Measurements from ENCODE around the gene LRRC52.

The LRRC52 gene

DNA sequence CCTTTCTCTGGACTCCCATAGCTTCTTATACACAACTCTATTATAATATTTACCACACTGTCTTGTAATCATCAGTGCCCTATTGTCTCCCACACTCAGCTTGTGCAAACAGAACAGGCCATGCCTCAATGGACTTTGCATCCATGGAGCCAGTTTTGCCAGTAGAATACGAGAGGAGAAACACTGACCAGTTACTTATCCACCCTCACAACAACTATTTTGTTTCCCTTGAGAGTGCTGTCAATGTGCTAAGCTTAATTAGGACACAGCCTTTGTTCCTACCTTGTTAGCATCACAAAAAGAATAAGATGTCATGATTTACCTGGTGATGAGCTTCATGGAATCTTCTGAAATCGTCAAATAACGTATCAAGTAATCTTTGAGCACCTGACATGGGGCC lies 18.1 kb upstream of the LRRC52 start:
- ATAC-seq, result no peak
- DNase-seq, result no peak
- Mint-ChIP-seq H3K36me3 (ENCODE audit: low read depth) (no peaks in the 10 kb centered on the region), H3K27ac (no peak overlapping the region), H3K9me3 (peaks cover 15% of the 10 kb centered on the region), H3K4me1 (no peaks in the 10 kb centered on the region), H3K27me3 (peaks cover 44% of the 10 kb centered on the region), H3K4me3 (no peak overlapping the region)

DNA sequence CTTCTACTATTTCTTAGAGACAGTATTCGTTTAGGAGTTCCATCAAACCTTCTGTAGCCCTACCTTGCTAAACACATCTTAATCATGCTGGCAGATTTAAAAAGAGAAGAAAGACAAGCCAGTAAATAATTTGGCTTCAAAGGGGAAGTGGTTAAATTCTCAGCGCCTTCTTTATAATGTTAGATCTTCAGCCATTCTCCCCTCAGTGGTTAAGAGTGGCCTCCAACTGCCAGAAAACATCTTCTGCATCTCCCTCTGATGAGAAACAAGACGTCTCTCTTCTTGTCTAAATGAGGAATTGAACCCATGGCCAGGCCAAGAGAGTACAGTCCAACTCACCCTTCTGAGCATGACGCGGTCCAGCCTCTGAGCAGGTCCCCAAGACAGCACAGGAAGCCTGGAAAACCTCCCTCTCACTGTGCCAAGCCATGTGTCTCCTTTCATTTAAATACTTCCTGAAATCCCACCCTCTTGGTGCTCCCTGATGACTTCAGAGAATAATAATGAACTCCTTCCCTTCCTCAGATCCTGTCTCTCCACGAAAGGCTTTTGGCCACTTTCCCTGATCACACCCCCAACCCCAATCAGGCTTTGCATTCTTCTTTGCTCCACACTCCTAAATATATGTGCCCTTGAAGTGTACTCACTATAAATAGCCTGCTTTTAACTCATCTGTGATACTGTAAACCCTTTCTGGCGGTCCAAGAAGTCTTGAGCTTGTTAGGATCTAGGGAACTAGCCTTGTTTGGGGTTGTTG lies 16.4 kb upstream of the LRRC52 start:
- H3K27me3 Mint-ChIP-seq, result peaks cover 45% of the 10 kb centered on the region
- DNase-seq (no peak), ATAC-seq (no peak)
- H3K9me3 Mint-ChIP-seq, result peaks cover under 1% of the 10 kb centered on the region
- H3K4me3 Mint-ChIP-seq, result no peak overlapping the region
- no peak overlapping the region for H3K27ac Mint-ChIP-seq
- H3K4me1 Mint-ChIP-seq, result no peaks in the 10 kb centered on the region
- no peaks in the 10 kb centered on the region for H3K36me3 Mint-ChIP-seq (ENCODE audit: low read depth)

DNA sequence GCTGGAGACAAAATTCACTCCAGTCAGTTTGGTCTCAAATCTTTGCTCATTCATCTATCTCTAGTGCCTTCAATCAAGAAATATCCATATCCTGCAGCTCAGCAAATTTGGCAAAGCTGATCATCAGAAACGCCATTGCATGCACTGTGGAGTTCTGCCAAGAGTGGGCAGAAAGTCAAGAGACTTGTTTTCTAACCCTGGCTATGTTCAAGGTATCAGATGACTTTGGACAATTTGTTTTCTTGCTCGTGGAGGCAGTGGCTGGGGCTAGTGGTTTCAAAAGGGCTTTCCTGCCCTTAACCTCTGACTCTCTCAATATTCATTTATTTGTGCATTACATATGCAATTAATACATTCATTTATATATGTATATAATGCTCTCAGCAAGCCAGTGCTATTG lies 12.8 kb upstream of the LRRC52 start:
- DNase-seq (no peak), ATAC-seq (no peak)
- Mint-ChIP-seq H3K4me3 (no peak overlapping the region), H3K27me3 (peaks cover 38% of the 10 kb centered on the region), H3K9me3 (no peaks in the 10 kb centered on the region), H3K36me3 (ENCODE audit: low read depth) (no peaks in the 10 kb centered on the region), H3K4me1 (no peaks in the 10 kb centered on the region), H3K27ac (no peak overlapping the region)

DNA sequence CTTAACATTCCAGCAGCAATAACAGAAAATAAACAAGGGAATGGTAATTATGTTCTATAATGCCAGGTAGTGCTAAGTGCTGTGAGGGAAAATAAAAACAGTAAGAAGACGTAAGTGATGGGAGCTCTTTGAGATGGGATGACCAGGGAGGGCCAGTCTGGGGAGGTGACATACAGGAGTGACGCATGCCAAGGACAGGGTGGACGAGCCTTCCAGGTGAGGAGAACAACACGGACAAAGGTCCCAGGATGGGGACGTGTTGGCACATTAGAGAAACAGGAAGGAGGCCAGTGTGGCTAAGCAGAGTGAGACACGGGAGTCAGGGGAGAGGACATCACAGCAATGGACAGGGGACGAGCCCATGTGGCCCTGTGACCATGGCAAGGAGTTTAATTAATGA lies 11.7 kb upstream of the LRRC52 start:
- peaks cover 33% of the 10 kb centered on the region for H3K27me3 Mint-ChIP-seq
- ATAC-seq, result no peak

DNA sequence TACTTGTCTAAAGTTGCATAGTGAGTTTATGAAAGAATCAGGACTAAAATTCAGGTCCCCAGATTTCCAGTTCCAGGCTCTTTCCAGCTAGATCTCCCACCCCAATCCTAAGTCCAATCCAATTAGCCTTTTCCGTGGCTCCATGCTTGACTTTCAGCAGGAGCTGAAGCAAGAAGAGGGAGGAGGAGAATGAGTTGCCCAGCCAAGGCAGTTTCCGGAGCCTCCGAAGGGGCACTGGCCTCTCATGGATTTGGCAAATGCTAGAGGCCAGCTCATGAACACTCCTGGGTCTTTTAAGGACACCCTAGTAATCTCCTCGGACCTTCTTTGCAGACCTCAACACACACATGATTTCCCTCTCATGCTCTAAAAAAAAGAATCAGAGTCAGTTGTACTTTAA lies 10.5 kb upstream of the LRRC52 start:
- Mint-ChIP-seq H3K4me1 (no peaks in the 10 kb centered on the region), H3K36me3 (ENCODE audit: low read depth) (no peaks in the 10 kb centered on the region), H3K9me3 (no peaks in the 10 kb centered on the region), H3K27ac (no peak overlapping the region), H3K27me3 (peaks cover 29% of the 10 kb centered on the region), H3K4me3 (no peak overlapping the region)
- DNase-seq (no peak), ATAC-seq (no peak)

More for the DNA sequence above, 11.7 kb upstream of the LRRC52 start:
- DNase-seq, result no peak
- Mint-ChIP-seq H3K4me1 (no peaks in the 10 kb centered on the region), H3K36me3 (ENCODE audit: low read depth) (no peaks in the 10 kb centered on the region), H3K4me3 (no peak overlapping the region), H3K27ac (no peak overlapping the region), H3K9me3 (no peaks in the 10 kb centered on the region)

DNA sequence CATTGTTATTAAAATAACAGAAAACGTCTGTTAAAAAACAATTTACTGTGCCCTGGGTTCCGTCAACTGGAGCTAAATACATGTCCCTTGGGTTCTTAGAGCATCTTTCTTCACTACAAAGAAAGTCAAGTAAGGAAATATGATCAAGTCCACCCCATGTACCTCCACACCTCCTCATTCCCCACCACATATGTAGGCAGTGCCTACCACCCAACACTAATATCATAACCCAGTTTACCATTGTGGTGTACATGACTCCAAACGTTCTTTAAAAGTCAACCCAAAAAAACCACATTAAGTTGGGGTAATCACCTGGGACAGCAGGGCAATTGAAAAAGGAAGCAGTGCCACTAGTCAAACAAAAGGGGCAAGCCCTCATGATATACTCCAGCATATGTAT lies 7.8 kb upstream of the LRRC52 start:
- no peak for ATAC-seq
- DNase-seq, result no peak
- no peak overlapping the region for H3K27ac Mint-ChIP-seq
- H3K4me3 Mint-ChIP-seq, result no peak overlapping the region
- H3K4me1 Mint-ChIP-seq, result no peaks in the 10 kb centered on the region
- H3K9me3 Mint-ChIP-seq, result no peaks in the 10 kb centered on the region
- no peaks in the 10 kb centered on the region for H3K36me3 Mint-ChIP-seq (ENCODE audit: low read depth)
- H3K27me3 Mint-ChIP-seq, result peaks cover 32% of the 10 kb centered on the region

DNA sequence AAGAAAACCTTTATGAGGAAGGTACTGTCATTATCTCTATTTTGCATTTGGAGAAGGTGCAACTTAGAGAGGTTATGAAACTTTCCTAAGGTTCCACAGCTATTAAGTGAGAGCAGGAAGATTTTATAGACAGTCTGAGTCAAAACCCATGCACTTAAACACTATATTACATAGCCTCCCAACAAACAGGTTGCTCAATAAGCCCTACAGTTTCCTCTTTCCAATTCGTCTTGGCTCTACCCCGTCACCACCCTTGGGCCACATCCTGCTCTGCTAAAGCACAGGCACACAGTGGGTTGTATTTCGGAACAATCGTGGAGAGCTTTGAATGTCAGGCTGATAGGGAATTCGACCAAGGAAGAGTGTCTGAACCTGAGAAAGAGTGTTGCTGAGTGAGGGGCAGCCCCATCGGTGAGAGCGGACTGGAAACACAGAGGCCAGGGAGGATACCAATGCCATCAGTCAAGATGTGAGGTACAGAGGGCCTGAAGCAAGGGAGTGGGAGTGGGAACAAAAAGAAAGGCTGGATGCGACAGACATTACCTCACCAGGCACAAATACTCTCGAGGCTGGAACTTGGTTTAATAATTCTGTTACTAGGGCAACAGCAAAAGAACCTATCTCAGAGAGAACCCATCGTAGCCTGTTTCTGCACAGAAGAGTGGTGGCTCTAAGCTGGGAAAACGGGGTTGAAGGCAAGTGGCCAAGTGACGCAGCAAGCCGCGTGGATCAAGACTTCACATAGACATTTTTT lies 6.3 kb upstream of the LRRC52 start:
- H3K4me1 Mint-ChIP-seq, result no peaks in the 10 kb centered on the region
- ATAC-seq (no peak), DNase-seq (no peak)
- H3K27ac Mint-ChIP-seq, result no peak overlapping the region
- H3K4me3 Mint-ChIP-seq, result no peak overlapping the region
- H3K9me3 Mint-ChIP-seq, result no peaks in the 10 kb centered on the region
- H3K27me3 Mint-ChIP-seq, result peaks cover 31% of the 10 kb centered on the region
- no peaks in the 10 kb centered on the region for H3K36me3 Mint-ChIP-seq (ENCODE audit: low read depth)

DNA sequence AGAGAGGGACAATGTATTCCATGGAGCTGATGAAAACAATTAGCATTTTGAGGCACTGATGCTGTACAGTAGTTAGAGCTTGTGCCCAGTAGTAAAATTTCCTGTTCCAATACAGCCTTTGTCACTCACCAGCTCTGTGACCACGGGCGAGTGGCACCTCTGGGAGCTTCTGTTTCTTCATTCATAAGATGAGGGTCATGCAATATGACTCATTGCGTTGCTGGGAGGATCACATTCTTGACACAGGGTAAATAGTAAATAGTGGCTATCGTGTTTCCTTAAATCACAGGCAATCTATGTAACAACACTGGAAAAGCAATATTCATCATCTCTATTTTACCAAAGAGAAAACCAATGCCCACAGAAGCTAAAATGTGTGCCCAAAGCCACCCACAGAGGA lies 4.5 kb upstream of the LRRC52 start:
- Mint-ChIP-seq H3K9me3 (no peaks in the 10 kb centered on the region), H3K27me3 (peaks cover 35% of the 10 kb centered on the region), H3K36me3 (ENCODE audit: low read depth) (no peaks in the 10 kb centered on the region), H3K27ac (no peak overlapping the region), H3K4me3 (no peak overlapping the region), H3K4me1 (peaks cover 4% of the 10 kb centered on the region)
- ATAC-seq, result no peak
- DNase-seq, result no peak

DNA sequence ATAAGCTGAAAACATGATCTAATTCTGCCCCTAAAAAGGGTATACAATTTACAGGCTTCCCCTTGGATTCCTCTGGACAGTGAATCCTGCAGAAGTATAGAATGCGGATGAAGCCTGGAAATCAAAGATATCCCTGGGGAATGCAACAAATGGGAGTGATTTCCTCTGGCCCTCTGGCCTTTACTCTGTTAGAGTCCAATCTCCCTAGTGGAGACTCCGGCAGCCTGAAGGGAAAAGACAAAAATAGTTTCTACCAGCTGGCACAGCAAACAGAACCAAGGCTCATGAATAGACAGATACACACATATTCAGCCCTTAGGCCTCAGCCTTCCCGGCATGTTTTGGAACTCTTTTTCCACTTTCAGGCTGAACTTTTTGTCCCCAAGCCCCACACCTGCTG lies 3.9 kb upstream of the LRRC52 start:
- Mint-ChIP-seq H3K27ac (no peak overlapping the region), H3K27me3 (peaks cover 40% of the 10 kb centered on the region), H3K4me1 (peaks cover 4% of the 10 kb centered on the region), H3K4me3 (no peak overlapping the region), H3K9me3 (no peaks in the 10 kb centered on the region), H3K36me3 (ENCODE audit: low read depth) (no peaks in the 10 kb centered on the region)
- DNase-seq (no peak), ATAC-seq (no peak)

DNA sequence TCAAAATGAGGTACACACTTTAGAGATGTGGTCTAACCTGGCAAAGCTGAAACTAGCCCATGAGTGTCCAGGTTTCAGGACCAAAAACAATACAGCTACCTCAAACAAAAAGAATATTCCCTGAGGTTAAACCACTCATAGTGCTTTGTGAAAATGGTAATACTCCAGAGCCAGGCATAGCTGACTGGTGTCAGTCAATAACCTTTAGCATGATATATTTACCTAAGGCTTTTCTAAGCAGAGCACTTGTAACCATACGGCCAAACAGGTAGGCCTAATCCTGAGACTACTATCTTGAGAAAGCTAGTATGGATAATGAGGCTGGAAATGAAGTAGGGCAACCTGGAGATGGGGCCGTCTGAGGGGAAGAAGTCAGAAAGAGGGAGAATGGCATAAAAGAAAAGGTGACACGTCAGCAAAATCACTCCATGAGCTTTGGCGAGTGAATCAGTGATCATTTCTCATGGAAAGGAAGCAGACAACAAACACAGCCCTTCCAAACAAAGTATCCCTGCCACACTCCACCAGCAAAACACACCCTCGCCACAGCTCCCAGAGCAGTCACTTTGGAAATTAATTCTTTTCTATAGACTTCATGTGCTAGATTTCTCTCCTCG lies 1.7 kb upstream of the LRRC52 start:
- Mint-ChIP-seq H3K27me3 (peaks cover 48% of the 10 kb centered on the region), H3K4me3 (no peak overlapping the region), H3K9me3 (no peaks in the 10 kb centered on the region), H3K27ac (no peak overlapping the region), H3K4me1 (peaks cover 4% of the 10 kb centered on the region), H3K36me3 (ENCODE audit: low read depth) (no peaks in the 10 kb centered on the region)
- ATAC-seq (no peak), DNase-seq (no peak)

DNA sequence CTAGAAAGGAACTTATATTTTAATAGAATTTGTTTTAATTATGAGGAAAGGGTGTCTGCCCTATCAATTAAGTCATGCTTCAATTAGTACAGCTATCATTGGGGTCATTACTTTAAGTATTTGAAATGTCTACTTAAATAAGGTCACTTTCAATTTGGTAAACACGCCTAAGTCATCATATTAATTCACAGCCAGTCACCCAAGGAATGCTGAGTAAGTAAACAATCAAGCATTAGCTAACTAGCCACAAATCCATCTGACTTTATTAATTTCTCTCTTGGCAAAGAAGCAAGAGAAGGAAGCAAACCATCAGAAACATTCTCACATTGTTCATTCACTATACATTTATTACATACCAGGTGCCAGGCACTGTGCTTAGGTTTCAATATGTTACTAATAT lies 1.2 kb upstream of the LRRC52 start:
- DNase-seq (no peak), ATAC-seq (no peak)
- H3K36me3 Mint-ChIP-seq (ENCODE audit: low read depth), result no peaks in the 10 kb centered on the region
- peaks cover 4% of the 10 kb centered on the region for H3K4me1 Mint-ChIP-seq
- H3K9me3 Mint-ChIP-seq, result no peaks in the 10 kb centered on the region
- H3K4me3 Mint-ChIP-seq, result no peak overlapping the region
- H3K27ac Mint-ChIP-seq, result no peak overlapping the region
- peaks cover 48% of the 10 kb centered on the region for H3K27me3 Mint-ChIP-seq

DNA sequence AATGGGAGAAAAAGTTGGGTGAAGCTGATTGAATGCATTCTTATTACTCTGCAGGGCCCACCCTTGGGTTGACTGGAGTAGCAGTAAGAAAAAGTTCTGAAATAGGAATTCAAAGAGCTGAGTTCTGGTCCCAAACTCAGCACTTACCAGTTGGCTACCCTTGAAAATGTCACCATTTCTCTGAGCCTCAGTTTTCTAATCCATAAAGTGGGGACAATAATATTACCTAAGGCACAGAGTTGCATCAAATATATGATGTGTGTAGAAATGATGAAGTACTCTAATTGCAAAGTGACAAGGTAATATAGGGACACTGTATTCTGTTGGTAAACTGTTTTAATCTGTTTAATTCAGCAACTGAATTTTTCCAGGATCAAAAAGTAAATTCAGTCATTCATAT lies 1.2 kb downstream of the LRRC52 start:
- ATAC-seq (no peak), DNase-seq (no peak)
- Mint-ChIP-seq H3K4me1 (peaks cover 4% of the 10 kb centered on the region), H3K9me3 (no peaks in the 10 kb centered on the region), H3K4me3 (no peak overlapping the region), H3K36me3 (ENCODE audit: low read depth) (no peaks in the 10 kb centered on the region), H3K27ac (no peak overlapping the region), H3K27me3 (peaks cover 43% of the 10 kb centered on the region)

DNA sequence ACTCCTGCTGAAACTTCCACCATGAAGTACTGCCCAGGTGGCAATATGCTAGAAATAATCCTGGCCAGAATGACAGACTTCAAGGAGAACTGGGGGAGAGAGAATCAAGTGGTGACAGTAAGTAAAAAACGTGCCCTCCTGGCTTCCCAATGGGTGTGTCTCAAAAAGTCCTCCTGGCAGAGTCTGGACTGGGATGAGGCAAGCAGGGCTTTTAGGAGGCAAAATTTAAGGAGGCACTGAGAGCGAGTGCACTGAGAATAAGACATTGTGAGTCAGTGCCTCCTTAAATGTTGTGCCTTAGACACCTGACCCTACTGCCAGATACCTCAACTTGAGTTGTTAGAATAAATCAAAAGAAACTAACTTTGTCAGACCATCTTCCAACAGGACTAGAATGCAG lies 2.2 kb downstream of the LRRC52 start:
- H3K27ac Mint-ChIP-seq, result no peak overlapping the region
- DNase-seq, result no peak
- no peaks in the 10 kb centered on the region for H3K9me3 Mint-ChIP-seq
- H3K36me3 Mint-ChIP-seq (ENCODE audit: low read depth), result no peaks in the 10 kb centered on the region
- peaks cover 37% of the 10 kb centered on the region for H3K27me3 Mint-ChIP-seq
- peaks cover 4% of the 10 kb centered on the region for H3K4me1 Mint-ChIP-seq
- no peak for ATAC-seq
- H3K4me3 Mint-ChIP-seq, result no peak overlapping the region

DNA sequence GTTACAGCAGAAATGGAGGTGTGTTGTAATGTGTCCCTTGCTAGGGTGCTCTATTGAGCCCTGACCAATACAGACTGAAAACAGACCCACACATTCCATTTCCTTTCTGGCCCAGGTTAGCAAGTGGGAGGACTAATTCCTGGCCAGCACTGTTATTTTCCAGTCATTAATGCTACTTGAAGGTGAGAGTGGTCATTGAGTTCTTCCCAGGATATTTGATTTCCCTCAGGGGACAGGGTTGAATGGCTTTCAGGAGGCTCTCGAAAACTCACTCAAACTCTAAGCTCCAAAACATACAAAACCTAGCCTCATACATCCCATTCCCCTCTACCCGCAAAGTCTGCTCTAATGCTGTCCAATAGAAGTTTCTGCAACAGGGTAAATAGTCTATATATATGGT lies 6.2 kb downstream of the LRRC52 start:
- H3K36me3 Mint-ChIP-seq (ENCODE audit: low read depth), result no peaks in the 10 kb centered on the region
- H3K9me3 Mint-ChIP-seq, result no peaks in the 10 kb centered on the region
- DNase-seq (no peak), ATAC-seq (no peak)
- H3K27me3 Mint-ChIP-seq, result peaks cover 24% of the 10 kb centered on the region
- no peak overlapping the region for H3K27ac Mint-ChIP-seq
- no peaks in the 10 kb centered on the region for H3K4me1 Mint-ChIP-seq
- no peak overlapping the region for H3K4me3 Mint-ChIP-seq

DNA sequence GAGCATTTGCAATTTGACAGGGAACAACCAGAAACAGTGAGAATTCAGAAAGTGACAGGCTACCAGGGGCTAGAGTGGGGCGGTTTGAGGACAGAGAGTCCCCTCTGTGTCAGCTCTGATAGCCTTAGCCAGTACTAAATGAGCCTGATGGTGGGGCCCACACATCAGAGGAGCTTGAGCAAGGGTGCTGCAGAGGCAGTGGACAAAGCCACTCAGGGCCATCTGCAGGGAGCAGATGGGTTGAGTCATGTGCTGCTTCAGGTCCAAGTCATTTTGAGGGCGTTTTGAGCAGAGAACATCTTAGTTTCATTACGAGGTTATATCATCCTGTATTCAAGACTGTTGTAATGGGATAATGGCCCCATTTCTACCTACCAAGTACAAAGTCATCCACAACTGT lies 7.7 kb downstream of the LRRC52 start:
- Mint-ChIP-seq H3K27ac (no peak overlapping the region), H3K4me3 (no peak overlapping the region), H3K27me3 (peaks cover 21% of the 10 kb centered on the region), H3K4me1 (no peaks in the 10 kb centered on the region), H3K9me3 (no peaks in the 10 kb centered on the region), H3K36me3 (ENCODE audit: low read depth) (no peaks in the 10 kb centered on the region)
- DNase-seq (no peak), ATAC-seq (no peak)

All from activated naive CD8-positive, alpha-beta T cell treated with anti-CD3 and anti-CD28 coated beads, Interleukin-2, amount 50 U/mL, for 24 hours (primary cell).